GM21360 (cell line): Measurements from ENCODE around the gene LRG1.
"Not testable (repeated sequence)": the region's sequence is repeated elsewhere in the genome, so short reads cannot be mapped to it uniquely, and the experiment has no call there.

Experiments
- ATAC-seq: cut with Tn5 transposase; IDR thresholded peaks from one replicate; pipeline ENCODE4 v1.9.1; 2021; ENCODE audit warnings: mild to moderate bottlenecking, moderate library complexity; ENCODE audit not compliant: unreplicated experiment

LRG1 gene

GRCh38 chr19:4531562-4532165 is 8.2 kb downstream of the LRG1 start:
- no peak for ATAC-seq

DNA sequence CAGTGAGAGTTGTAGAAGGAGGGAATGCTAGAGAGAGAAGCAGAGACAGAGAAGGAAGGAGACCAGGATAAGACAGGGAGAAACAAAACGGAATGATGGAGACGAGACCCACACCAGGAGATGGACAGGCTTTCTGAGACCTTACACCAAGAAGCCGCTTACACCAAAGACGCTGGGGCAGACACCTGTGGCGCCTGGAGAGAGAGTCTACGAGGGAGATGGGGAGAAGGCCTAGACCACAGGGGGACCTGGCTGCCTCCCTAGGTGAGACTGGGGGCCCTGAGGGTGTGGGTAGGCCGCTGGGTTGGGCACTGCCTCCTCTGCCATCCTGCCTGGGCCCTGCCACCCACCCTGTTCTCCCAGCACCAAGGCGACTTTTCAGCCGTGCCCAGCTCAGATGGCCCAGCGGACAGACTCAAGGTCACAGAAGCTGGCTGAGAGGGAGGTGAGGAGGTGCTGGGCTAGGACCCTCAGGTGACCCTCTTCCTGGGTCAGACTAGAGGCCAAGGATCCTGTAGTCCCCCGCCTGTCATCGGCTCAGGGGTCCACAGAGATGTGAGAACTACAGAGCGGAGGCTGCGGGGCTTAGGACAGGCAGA is 9.8 kb downstream of the LRG1 start:
- ATAC-seq, result no peak

DNA sequence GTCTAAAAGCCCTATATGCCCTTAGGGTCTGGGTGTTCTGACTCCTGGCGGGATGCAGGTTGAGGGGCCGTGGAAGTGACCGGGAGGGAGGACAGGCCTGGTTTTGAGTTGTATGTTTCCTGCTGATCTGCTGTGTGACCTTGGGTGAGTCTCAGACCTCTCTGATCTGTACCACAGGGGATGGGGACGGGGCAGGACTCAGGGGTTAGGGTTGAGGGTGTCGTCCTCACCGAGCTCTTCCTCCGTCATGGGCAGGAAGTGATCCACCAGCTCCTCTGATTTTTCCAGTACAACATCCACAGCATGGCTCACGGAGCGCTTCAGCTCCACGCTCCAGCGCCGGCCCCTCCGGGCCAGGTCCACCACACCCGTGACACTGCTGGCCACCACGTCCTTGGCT is 11.0 kb downstream of the LRG1 start:
- ATAC-seq, result no peak

- ATAC-seq, result not testable (repeated sequence)
Observed at GRCh38 chr19:4527377-4527776, 12.5 kb downstream of the LRG1 start.

DNA sequence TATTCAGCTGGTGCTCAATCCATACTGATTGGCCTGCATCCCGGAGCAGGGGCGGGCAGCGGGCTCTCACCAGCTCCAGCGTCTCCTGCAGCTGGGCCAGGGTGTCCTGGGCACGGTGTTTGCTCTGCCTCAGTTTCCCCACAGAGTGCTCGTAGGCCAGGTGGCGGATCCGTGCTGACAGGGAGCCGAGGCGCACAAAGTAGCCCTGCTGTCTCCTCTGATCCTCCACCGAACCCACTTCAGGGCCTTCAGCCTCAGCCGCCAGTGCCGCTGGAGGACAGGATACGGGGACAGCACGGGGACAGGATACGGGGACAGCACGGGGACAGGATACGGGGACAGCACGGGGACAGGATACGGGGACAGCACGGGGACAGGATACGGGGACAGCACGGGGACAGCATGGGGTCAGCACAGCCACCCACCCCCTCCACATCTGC is 14.3 kb downstream of the LRG1 start:
- no peak for ATAC-seq

- ATAC-seq, result no peak
Observed at GRCh38 chr19:4524808-4525562, 14.9 kb downstream of the LRG1 start.

DNA sequence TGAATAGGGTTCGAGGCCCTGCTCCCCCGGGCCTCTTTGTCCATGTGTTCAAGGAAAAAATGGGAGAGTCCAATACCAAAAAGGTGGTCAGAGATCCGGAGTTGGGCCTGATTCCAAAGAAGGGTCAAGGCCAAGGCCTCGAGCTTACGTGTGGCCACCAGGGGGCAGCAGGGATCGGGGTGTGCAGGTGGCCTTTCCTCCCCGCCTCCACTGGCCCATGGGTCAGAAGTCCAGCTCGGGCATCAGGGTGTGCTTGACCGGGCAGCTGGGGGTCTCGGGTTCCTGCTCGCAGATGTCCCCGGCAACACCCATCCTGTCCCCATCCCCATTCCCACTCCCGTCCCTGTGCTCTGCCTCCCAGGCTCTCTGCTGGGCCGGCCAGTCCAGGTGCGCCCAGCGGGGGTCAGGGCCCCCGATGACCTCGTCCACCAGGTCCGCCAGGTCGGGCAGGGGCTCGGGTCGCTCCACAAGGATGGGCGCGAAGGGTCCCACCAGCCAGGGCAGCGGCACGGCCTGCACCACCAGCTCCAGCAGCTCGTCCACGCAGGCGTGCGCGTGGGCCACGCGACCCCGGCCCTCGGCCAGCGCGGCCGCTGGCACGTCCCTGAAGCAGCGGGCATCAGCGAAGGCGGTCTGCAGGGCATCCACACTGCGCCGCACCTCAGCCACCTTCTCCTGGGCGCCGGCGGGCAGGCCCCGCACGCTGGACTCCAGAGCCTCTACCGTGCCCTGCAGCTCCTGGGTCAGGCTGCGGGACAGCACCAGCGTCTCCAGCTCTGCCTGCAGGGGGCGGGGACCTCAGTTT is 16.3 kb downstream of the LRG1 start:
- no peak for ATAC-seq

DNA sequence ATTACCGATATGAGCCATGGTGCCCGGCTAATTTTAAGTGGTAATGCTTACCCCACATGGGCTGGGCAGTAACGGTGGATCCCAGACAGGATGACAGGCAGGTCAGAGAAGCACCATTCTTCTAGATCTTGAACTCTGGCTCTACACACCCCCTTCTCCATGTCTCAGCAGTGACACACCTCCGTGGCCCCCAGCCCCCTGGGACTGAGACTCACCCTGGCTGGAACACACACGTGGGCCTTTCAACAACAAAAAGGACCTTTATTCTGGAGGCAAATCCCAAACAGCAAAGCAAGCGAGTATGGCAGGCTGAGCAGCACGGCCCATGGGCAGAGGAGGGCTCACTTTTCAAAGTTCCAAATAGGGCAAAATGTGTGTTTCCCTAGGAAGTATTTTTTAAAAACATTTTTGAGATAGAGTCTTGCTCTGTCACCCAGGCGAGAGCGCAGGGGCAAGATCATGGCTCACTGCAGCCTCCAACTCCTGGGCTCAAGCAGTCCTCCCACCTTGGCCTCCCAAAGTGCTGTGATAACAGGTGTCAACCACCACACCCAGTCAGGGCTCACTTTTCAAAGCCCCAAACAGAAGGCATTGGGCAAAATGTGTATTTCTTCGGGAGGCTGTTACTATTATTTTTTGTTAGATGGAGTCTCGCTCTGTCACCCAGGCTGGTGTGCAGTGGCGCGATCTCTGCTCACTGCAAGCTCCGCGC is 17.4 kb downstream of the LRG1 start:
- ATAC-seq, result no peak

DNA sequence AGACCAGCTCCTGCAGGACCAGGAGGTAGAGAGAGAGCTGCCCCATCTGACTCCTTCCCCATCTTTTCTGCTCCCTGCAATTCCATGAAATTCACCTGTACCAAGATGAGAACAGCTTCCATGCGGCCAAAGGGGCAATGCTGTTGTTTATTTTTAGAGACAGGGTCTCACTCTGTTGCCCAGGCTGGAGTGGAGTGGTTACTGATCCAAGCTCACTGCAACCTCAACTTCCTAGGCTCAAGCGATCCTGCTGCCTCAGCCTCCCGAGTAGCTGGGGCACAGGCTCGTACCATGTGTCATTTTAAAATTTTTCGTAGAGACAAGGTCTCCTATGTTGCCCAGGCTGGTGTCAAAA is 18.0 kb downstream of the LRG1 start:
- ATAC-seq, result no peak

DNA sequence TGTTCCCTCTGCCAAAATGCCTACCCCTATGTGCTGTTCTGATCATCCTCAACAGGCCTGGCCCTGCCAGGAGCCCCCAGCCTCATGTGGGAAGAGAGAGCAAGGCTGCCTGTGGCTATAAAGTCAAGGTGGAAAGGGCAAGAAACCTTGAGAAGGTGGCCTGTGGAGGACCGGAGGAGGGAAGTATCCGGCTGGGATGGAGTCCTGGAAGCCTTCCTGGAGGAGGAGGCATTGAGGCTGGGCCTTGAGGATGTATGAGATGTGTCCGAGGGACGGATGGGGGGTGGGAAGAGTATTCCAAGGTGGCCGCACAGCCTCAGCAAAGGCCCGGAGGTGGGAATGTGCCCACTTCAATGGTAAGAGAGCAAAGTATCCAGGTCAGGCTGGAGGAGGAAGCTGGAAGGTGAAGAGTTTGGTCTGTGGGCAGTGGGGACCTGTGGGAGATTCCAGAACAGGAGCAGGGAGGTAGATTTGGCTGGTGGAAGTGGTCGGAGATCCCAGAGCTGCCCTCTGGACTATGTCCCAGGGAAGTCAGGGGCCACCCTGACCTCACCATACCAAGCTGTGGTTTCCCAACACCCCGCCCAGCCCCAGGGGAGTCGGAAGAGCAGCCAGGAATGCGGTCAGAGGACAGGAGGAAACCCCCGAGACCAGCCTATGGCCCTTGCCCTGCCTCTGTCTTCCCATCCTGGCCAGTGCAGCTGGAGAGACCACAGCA is 18.5 kb downstream of the LRG1 start:
- ATAC-seq, result no peak

DNA sequence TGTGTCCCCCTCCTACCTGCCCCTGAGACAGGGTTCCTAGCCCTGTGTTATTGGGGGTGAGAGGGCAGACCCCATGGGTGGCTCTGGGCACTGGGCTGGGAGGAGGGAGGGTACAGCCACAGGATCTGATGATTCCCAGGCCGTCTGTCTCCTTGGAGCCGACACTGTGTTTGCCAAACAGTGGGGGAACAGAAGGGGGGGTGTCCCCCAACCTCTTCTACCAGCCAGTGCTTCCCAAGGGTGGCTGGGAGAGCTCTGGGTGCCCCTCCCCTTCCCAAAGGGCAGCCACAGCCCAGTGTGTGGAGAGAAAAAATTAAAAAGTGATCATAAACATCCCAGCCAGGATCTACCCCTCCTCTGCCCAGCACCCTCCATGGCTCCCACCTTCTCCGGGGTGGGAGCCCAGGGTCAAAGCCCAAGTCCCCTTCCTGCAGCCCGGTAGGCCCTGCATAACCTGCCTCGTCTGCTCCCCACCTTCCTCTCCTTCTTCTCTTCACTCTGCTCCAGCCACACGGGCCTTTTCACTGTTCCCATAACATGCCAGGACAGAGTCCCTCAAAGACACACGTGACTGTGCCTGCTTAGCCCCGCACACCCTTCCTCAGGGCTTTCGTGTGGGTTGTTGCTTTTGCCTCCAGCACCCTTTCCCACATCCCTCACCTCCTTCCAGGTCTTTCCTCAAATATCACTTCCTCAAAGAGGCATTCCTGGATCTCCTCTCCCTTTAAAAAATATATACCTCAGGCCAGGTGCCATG is 20.1 kb downstream of the LRG1 start:
- ATAC-seq, result no peak

- no peak for ATAC-seq
Observed at GRCh38 chr19:4519172-4519496, 20.7 kb downstream of the LRG1 start.

DNA sequence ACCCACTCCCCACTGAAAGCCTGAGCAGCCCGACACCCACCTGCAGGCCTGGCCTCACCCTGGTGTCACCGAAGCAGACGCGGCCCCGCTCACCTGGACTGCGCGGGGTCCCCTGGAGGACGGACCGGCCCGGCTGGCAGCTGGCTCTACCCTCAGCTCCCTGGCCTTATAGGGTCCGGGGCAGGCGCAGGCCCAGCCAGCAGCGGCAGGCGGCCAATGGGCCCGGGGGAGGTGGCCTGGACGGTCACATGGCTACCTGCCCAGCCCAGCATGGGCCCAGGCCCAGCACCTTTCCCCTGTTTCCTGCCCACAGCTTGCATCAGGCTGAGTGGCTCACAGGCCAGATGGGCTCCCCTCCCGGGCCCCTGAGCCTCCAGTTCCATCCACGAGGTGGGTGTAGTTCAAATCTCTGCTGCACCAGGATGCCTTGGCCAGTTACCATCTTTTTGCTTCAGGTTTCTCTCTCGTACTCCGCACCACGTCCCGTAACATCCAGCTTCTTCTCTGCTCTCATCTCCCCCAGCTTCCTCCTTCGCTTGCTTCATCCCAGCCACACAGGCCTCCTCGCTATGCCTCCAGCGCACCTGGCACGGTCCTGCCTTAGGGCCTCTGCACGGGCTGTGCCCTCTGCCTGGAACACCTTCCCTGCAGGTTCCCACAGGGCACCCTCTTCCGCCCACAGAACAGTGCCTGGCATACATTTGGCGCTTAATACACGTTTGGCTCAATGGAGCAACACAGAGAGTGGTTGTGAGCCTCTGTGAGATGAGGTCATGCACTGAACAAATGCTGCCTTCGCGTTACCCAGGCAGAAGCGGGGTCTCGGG is 21.3 kb downstream of the LRG1 start, which contains the start of gene PLIN4:
PLIN4 (minus strand) TSS at position 142 of the 827 bp plus-strand sequence. CDS start 214 bp downstream, outside the sequence.
- ATAC-seq, result no peak

DNA sequence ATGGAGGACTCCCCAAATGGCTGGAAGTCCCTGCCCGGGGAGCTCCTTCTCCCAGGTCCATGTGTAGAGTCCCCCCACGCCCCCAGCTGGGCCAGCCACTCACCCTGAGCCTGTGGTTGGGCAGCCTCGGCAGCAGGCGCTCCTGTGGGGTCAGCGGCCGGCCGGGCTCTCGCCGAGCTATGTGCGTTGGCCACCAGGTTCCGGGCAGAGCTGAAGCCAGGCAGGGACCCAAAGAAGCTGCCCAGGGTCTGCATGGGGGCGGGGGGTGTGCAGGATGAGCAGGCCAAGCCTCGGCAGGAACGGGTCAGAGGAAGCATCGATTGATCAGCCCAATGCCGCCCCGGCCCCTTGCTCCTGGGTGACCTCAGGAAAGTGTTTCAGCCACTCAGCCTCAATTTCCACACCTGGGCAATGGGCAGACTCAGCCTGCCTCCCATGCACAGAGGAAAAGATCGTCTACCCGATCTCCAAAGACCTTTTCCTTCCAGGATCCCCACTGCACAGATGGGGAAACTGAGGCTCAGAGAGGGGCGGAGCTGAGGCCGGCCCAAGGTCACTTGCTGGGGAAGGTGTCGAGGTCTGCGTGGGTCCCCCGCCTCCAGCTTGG is 22.3 kb downstream of the LRG1 start:
- ATAC-seq, result no peak

- no peak for ATAC-seq
Observed at GRCh38 chr19:4516939-4517300, 22.9 kb downstream of the LRG1 start.

GRCh38 chr19:4516199-4516938 is 23.5 kb downstream of the LRG1 start:
- ATAC-seq, result no peak

DNA sequence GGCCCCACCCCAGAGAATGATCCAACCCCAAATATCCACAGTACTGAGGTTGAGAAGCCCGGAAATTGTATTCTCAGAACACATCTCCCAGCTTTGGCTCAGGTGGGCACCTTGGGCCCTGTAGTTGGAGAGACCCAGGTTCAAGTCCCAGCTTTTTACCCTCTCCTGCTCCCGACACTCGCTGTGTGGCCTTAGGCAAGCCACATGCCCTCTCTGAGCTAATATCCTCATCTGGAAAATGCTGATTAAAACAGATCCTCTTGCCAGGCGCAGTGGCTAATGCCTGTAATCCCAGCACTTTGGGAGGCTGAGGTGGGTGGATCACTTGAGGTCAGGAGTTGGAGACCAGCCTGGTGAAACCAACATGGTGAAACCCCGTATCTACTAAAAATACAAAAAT is 24.1 kb downstream of the LRG1 start:
- ATAC-seq, result no peak

GRCh38 chr19:4513248-4513647 is 26.6 kb downstream of the LRG1 start:
- ATAC-seq, result no peak
